ENCODE results near the gene B4GALNT1. TPM values are rescaled to one million over a fixed set of nuclear protein-coding genes. Genes with fewer than 3 reads are reported as not detected.

B4GALNT1 gene
- total RNA-seq, 2 experiments from 2014 or later, result 1.5 TPM

GRCh38 chr12:57580466-57580795 lies 52.6 kb downstream of the B4GALNT1 start:
- Mint-ChIP-seq H3K27me3 (peaks cover 5% of the 10 kb centered on the region), H3K36me3 (no peaks in the 10 kb centered on the region), H3K4me3 (no peak overlapping the region), H3K27ac (no peak overlapping the region), H3K9me3 (no peaks in the 10 kb centered on the region), H3K4me1 (peaks cover 4% of the 10 kb centered on the region)
- no peak for DNase-seq

- Mint-ChIP-seq H3K4me1 (peaks cover 4% of the 10 kb centered on the region), H3K36me3 (no peaks in the 10 kb centered on the region), H3K27ac (no peak overlapping the region), H3K4me3 (no peak overlapping the region), H3K27me3 (peaks cover 5% of the 10 kb centered on the region), H3K9me3 (no peaks in the 10 kb centered on the region)
- DNase-seq, result no peak
These were observed 53.1 kb downstream of the B4GALNT1 start for GRCh38 chr12:57579677-57580465.

GRCh38 chr12:57579011-57579410 lies 54.0 kb downstream of the B4GALNT1 start:
- no peak overlapping the region for H3K27ac Mint-ChIP-seq
- DNase-seq, result no peak
- H3K36me3 Mint-ChIP-seq, result no peaks in the 10 kb centered on the region
- no peak overlapping the region for H3K4me3 Mint-ChIP-seq
- peaks cover 4% of the 10 kb centered on the region for H3K4me1 Mint-ChIP-seq
- peaks cover 5% of the 10 kb centered on the region for H3K27me3 Mint-ChIP-seq
- no peaks in the 10 kb centered on the region for H3K9me3 Mint-ChIP-seq

GRCh38 chr12:57577981-57578758 lies 54.8 kb downstream of the B4GALNT1 start:
- DNase-seq, result no peak
- peaks cover 1% of the 10 kb centered on the region for H3K27me3 Mint-ChIP-seq

GRCh38 chr12:57576613-57577160 lies 56.3 kb downstream of the B4GALNT1 start:
- DNase-seq, result no peak
- Mint-ChIP-seq H3K4me3 (no peak overlapping the region), H3K36me3 (no peaks in the 10 kb centered on the region), H3K4me1 (no peaks in the 10 kb centered on the region), H3K9me3 (no peaks in the 10 kb centered on the region), H3K27me3 (no peaks in the 10 kb centered on the region), H3K27ac (no peak overlapping the region)

More at GRCh38 chr12:57577981-57578758, 54.8 kb downstream of the B4GALNT1 start:
- H3K36me3 Mint-ChIP-seq, result no peaks in the 10 kb centered on the region
- H3K9me3 Mint-ChIP-seq, result no peaks in the 10 kb centered on the region
- H3K27ac Mint-ChIP-seq, result no peak overlapping the region
- no peaks in the 10 kb centered on the region for H3K4me1 Mint-ChIP-seq
- H3K4me3 Mint-ChIP-seq, result no peak overlapping the region

Other genes starting within 250 kb of the B4GALNT1 start
- gene R3HDM2, start 202.2 kb downstream of the B4GALNT1 start, total RNA-seq, result 10 to 100 TPM; 22.8 to 24.2 TPM
- gene INHBC, start 198.4 kb downstream of the B4GALNT1 start, total RNA-seq, result not detected
- 1 to 10 TPM; 1.2 to 1.7 TPM for gene INHBE, start 177.9 kb downstream of the B4GALNT1 start, total RNA-seq
- under 1 TPM; 0.56 to 0.62 TPM for gene GLI1, start 173.4 kb downstream of the B4GALNT1 start, total RNA-seq
- gene ARHGAP9, start 153.3 kb downstream of the B4GALNT1 start, total RNA-seq, result 100 to 1,000 TPM; 154 to 162 TPM
- gene MARS1, start 145.1 kb downstream of the B4GALNT1 start, total RNA-seq, result 100 to 1,000 TPM; 423 to 460 TPM
- gene DDIT3, start 112.7 kb downstream of the B4GALNT1 start, total RNA-seq, result 10 to 100 TPM; 30.7 to 33.4 TPM
- 10 to 100 TPM; 38.5 to 44.8 TPM for gene MBD6, start 110.4 kb downstream of the B4GALNT1 start, total RNA-seq
- gene DCTN2, start 86.0 kb downstream of the B4GALNT1 start, total RNA-seq, result 10 to 100 TPM; 73.6 to 81.3 TPM
- 1 to 10 TPM; 1.5 to 1.7 TPM for gene KIF5A, start 83.2 kb downstream of the B4GALNT1 start, total RNA-seq
- gene PIP4K2C, start 42.0 kb downstream of the B4GALNT1 start, total RNA-seq, result 10 to 100 TPM; 17.1 to 18.5 TPM
- 10 to 100 TPM; 18.9 to 20.2 TPM for gene DTX3, start 28.4 kb downstream of the B4GALNT1 start, total RNA-seq
- 1 to 10 TPM; 1.9 to 2.2 TPM for gene ARHGEF25, start 21.8 kb downstream of the B4GALNT1 start, total RNA-seq
- gene OS9, start 60.9 kb upstream of the B4GALNT1 start, total RNA-seq, result 10 to 100 TPM; 53.7 to 59.8 TPM
- gene AGAP2, start 105.5 kb upstream of the B4GALNT1 start, total RNA-seq, result 10 to 100 TPM; 22.6 to 23.8 TPM
- gene TSPAN31, start 111.8 kb upstream of the B4GALNT1 start, total RNA-seq, result 1 to 10 TPM; 5.7 TPM
- 100 to 1,000 TPM; 275 to 304 TPM for gene CDK4, start 119.1 kb upstream of the B4GALNT1 start, total RNA-seq
- gene MARCHF9, start 121.9 kb upstream of the B4GALNT1 start, total RNA-seq, result 10 to 100 TPM; 18.2 to 19.2 TPM
- 10 to 100 TPM in 1 of 2 experiments, 1 to 10 TPM in 1; 9.6 to 12.0 TPM for gene CYP27B1, start 133.9 kb upstream of the B4GALNT1 start, total RNA-seq
- gene METTL1, start 138.9 kb upstream of the B4GALNT1 start, total RNA-seq, result 10 to 100 TPM; 59.6 to 60.1 TPM
- 1 to 10 TPM; 3.7 to 3.9 TPM for gene EEF1AKMT3, start 139.4 kb upstream of the B4GALNT1 start, total RNA-seq
- 10 to 100 TPM; 67.7 to 74.7 TPM for gene TSFM, start 149.6 kb upstream of the B4GALNT1 start, total RNA-seq
- 1 to 10 TPM; 1.2 to 1.8 TPM for gene AVIL, start 185.5 kb upstream of the B4GALNT1 start, total RNA-seq
- 10 to 100 TPM; 91.4 to 94.3 TPM for gene CTDSP2, start 213.5 kb upstream of the B4GALNT1 start, total RNA-seq

Data from activated naive CD8-positive, alpha-beta T cell treated with anti-CD3 and anti-CD28 coated beads for 36 hours (primary cell).